Cardiac fibroblast (primary cell): Measurements from ENCODE around the gene RAD51D.

Experiments used
- DNase-seq, 2 donors: peaks; one replicate each; pipeline versions ENCODE4 v3.0.0 to v3.0.0-alpha.2; 2010; ENCODE audit warnings: low read depth in 2 of 2
- H3K4me3 ChIP-seq, 2 donors: replicated peaks in 1 of 2; 1 replicate in 1 of 2; 2 replicates in 1 of 2; pipeline ENCODE4 v1.5.1; 2011; ENCODE audit warnings: low read depth in 2 of 2, low read length in 2 of 2, mild to moderate bottlenecking in 2 of 2, moderate library complexity in 1 of 2
- TF ChIP-seq, protein P1 (sequence below): IDR thresholded peaks from one replicate; pipeline ENCODE4 v1.5.1; 2011; ENCODE audit warnings: low read depth, mild to moderate bottlenecking, low read length, inconsistent platforms

Gene RAD51D

DNA sequence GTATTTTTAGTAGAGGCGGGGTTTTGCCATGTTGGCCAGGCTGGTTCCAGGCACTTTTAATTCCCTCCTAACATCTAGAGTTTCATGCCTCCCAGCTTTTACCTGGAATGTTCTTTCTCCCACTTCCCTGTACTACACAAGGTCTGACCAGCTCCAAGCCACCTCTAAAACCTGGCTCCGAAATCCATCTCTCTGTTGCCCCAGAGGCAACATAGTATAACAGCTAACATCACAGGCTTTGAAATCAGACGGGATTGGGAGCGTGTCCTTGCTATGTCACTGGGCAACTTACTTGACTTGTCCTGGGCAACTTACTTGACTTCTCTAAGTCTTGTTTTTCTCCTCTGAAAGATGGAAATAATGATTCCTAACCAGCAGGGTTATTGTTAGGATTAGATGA is 43.1 kb upstream of the RAD51D start:
- no peak for DNase-seq
- no peak overlapping the region for H3K4me3 ChIP-seq
- TF ChIP-seq, protein P1, sequence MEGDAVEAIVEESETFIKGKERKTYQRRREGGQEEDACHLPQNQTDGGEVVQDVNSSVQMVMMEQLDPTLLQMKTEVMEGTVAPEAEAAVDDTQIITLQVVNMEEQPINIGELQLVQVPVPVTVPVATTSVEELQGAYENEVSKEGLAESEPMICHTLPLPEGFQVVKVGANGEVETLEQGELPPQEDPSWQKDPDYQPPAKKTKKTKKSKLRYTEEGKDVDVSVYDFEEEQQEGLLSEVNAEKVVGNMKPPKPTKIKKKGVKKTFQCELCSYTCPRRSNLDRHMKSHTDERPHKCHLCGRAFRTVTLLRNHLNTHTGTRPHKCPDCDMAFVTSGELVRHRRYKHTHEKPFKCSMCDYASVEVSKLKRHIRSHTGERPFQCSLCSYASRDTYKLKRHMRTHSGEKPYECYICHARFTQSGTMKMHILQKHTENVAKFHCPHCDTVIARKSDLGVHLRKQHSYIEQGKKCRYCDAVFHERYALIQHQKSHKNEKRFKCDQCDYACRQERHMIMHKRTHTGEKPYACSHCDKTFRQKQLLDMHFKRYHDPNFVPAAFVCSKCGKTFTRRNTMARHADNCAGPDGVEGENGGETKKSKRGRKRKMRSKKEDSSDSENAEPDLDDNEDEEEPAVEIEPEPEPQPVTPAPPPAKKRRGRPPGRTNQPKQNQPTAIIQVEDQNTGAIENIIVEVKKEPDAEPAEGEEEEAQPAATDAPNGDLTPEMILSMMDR = no peak

DNA sequence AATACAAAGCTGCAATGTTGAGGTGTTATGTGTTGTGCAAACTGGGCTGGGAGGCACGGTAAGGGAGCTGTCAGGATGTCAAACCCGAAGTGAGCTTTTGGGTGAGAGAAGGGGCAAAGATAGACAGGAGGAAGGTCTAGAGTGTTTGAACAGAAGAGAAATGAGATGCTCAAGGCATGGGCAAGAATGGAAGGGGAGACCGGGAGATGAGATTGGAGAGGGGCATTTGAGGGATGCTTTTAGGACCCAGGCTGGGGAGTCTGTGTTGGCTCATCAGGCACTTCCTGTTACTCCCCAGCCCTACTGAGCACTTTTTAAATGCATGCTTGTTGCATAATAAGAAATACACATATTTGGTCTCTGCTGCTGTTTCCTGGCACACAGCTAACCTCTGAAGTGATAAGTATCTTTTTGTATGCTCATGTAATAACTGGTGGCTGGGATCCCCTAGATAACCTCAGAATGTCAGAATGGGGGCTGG is 41.7 kb upstream of the RAD51D start:
- H3K4me3 ChIP-seq = no peak overlapping the region

DNA sequence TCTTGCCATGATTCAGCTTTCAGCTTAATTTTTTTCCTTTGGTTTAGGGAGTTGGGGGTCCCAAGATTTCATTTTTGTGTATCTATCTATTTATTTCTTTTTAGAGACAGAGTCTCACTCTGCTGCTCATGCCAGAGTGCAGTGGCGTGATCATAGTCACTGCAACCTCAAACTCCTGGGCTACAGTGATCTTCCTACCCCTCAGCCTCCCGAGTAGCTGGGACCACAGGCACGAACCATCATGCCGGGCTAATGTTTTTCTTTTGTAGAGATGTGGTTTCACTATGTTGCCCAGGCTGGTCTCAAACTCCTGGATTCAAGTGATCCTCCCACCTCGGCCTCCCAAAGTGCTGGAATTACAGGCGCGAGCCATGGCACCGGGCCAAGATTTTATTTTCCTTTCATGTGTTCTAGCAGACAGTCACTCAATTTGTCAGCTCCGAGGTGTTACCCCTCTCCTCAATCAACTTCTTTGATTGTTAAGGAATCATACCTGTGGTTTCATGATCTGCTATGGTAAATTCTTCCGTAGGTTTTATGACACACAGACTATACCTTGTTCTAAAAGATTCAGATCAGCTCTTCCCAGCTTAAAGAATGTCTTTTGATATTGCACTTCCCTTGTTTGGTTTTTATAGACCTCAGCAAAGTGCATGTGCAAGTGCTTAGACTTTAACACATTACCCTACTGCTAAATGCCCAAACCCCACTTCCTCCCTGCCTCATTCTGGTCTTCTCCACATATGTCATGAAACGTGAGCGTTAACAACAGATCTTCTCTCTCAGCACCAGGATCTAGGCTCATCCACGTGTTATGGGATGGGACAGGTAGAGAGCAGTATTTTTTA is 40.9 kb upstream of the RAD51D start:
- no peak overlapping the region for H3K4me3 ChIP-seq
- no peak for DNase-seq
- TF ChIP-seq, protein P1 = no peak

More for the DNA sequence above, 41.7 kb upstream of the RAD51D start:
- TF ChIP-seq, protein P1 = no peak
- peak in 1 of 2 donors; percentile 11 for DNase-seq

DNA sequence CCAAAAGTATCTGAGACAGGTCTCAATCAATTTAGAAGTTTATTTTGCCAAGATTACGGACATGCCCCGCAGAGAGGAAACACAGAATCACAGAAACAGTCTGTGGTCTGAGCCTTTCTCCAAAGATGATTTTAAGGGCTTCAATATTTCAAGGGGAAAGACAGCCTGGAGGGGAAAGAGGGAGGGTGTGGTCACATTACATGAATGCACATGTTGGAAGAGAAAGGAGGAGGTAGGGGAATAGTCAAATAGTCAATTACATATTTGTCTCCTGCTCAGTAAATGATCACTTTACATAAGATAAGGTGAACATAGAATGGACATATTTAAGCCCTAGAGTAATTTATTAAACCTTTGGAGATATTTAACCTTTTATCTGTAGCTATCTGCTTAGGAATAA is 40.3 kb upstream of the RAD51D start:
- no peak overlapping the region for H3K4me3 ChIP-seq
- TF ChIP-seq, protein P1 = no peak
- DNase-seq = no peak

DNA sequence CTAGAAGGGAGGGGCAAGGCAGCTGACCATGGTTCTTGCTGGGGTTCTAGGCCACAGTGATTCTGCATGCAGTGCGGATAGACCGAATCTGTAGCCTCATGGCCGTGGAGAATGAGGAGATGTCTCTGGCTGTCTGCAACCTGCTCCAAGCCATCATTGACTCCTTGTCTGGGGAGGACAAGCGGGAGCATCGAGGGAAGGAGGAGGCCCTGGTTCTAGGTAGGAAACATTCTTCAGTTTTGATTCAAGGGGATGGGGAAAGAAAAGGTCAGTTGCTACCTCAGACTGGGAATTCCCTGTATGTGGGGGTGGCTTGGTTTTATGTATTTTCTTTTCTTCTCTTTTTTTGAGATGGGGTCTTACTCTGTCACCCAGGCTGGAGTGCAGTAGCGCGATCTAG is 35.6 kb upstream of the RAD51D start:
- DNase-seq = no peak
- TF ChIP-seq, protein P1 = no peak
- no peak overlapping the region for H3K4me3 ChIP-seq

DNA sequence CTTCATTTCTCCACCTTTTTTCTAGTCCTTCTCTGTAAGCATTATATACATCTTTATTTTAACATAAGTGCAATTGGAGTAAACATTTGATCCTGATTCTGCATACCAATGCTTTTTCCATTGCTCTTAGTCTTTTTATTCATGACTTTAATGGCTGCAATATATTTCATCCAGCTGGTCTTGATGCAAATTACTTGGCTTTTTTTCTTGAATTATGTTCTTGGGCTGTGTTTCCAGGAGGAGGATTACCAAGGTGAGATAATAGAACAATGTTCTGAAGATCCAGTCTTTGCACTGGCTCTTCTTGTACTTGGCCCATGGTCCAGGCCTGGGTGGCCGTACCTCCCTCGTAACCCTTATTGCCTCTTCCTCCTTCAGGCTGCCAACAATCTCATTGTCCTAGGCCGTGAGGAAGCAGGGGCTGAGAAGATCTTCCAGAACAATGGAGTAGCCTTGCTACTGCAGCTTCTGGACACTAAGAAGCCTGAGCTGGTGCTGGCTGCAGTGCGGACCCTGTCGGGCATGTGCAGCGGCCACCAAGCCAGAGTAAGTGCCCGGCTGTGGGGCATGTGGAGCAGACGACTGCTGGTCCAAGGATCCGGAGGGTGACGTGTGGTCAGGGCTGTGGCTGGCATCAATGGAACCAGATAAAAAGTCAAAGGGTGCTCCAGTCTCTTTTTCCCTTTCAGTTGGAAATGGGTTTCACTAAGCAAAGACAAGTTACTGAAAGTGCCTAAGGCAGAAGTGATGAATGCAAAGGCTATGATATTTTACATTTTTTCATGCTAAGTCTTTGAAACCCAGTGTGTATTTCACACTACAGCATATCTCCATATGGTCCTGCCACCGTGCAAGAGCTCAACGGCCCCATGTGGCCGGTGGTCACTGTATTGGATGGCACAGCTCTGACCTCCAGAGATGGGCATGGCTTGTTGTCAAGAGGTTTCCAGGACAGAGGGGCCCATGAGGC is 34.8 kb upstream of the RAD51D start:
- DNase-seq = no peak
- TF ChIP-seq, protein P1 = no peak
- H3K4me3 ChIP-seq = no peak overlapping the region
